HG02973 (cell line): ENCODE data around the gene NF1.
"Not testable (repeated sequence)": the region's sequence is repeated elsewhere in the genome, so short reads cannot be mapped to it uniquely, and the experiment has no call there.

Source experiments
- ATAC-seq: cut with Tn5 transposase; IDR thresholded peaks from one replicate; pipeline ENCODE4 v1.9.1; 2021; ENCODE audit warnings: moderate library complexity; ENCODE audit not compliant: unreplicated experiment

The NF1 gene

DNA sequence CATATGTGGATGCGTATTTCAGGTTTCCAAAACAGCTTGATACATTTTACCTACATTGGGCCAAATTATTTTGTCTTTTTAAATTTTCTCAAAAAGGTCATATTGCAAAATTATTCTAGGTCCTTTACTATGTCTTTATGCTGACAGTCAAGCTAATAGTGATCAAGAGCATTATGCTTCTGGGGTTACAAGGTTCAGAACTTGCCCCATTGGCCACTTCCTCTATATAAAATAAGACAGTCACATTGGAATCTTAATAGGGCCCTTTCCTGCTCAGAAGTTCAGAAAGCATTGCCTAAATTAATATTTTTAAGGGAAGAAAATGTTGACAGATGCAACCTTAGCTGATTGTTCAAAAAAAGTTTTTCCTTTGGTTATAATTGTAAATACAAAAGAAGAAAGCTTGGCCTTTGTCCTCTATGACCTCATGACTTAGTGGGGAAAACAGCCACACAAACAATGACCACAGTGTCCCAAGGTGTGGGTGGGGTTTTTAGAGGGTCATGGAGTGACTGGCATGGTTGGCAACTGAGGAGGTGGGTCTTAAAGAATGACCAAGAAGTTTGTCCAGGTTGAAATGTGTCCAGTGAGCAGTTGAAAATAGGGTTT, 284.9 kb downstream of the NF1 start:
- ATAC-seq: no peak

DNA sequence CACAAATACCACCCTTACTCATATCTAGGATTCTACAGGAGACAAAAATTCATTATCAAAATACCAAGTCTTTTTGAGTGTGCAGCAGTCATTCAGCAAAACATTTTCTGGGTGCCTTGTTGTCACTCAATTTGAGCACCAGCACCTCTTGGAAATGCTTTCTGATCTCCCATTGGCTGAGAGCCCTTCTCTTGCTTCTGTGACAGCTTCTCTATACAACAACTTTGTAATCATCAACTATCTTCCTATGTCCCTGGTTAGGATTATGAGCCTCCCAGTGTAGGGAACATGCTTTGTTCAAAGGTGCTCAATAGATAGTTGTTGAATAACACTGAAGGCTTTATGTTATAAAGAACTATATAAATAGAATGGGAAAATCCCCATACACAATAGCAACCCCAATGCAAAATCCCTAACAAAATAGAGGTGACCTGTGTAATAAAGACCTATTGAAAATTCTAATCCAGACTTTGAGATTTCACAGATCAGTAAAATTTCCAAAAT, 286.4 kb downstream of the NF1 start:
- ATAC-seq: no peak

DNA sequence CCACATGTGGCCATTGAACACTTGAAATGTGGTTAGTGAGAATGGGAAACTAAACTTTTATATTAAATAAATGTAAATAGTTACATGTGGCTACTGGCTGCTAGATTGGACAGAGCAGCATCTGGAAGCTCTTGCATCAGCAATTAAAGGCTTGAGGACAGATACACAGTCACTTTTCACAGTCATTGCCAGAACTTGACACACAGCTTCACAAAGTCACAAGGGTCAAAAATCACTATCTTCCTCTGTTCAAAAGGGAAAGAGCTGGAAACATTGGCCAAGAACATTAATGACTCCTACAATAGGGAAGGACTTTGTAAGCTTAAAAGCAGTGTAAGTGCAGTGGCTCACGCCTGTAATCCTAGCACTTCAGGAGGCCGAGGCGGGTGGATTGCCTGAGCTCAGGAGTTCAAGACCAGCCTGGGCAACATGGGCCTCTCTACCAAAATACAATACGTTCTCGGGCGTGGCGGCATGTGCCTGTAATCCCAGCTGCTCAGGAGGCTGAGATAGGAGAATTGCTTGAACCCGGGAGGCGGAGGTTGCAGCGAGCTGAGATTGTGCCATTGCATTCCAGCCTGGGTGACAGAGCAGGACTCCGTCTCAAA, 288.0 kb downstream of the NF1 start:
- not testable (repeated sequence) for ATAC-seq

DNA sequence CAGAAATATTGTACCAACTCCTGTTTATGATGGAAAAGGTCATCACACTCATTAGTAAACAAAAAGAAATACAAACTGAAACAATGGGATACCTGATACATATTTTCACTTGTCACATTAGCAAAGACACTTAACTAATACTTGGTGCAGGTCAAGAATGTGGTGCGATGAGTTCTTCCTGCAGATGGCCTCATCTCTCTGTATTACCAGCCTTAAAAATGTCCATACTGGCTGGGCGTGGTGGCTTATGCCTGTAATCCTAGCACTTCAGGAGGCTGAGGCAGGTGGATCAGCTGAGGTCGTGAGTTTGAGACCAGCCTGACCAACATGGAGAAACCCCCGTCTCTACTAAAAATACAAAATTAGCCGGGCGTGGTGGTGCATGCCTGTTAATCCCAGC, 288.7 kb downstream of the NF1 start:
- ATAC-seq: not testable (repeated sequence)

DNA sequence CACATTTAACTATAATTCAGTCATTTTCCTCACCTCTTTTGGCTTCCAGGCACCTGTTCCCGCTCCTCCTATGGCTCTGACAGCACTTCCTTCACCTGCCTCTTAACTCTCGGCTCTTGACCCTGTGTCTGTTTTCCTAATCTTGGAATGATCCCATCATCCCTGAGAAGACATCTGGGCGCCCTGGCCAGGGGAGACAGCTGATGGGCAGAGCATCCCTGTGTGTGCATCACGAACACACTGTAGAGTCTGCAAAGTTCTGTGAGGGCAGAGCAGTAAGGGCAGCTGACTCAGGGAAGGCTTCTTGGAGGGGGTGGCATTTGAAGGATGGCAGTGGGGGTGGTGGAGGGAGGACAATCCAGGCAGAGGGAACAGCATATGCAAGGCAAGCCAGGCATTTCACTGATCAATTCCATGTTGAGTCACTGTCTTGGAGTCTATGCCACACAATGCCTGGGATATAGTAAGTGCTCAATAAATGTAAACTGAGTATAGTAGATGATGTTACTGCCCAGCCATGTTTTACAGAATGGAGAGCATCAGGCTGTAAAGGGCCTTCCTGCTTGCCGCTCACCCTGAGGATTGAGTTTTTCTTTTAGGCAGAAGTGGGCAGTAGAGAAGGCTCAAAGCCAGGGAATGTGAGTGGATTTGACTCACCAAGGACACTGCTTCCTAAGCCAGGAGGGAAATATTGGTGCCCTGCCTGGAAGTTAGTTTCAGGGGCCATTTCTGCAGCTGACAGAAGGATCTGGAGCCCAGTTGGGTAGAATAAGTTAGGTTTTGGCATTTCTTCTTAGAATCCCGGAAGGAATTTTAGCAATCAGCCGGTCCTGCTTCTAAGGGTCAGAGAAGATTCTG, 290.9 kb downstream of the NF1 start:
- ATAC-seq: no peak

DNA sequence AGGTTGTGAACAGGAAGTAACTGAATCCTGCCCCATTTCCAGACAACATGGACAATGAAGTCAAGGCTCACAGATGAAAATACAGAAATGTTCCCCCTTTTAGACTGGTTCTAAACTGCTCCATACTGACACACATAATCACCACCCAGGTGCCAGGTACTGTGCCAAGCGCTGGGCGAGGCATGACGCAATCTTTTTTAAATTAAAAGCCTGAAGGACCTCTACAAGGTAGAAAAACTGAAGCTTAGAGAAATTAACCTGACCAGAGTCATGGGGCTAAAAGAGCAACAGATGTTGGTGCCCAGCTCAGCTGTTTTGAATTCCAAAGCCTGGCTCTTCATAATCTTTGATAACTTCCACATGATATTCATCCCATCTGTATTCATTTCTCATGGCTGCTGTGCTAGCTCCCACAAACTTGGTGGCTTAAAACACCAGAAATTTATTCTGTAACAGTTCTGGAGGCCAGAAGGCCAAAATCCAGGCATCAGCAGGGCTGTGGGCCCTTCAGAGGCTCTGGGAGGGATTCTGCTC, 291.8 kb downstream of the NF1 start:
- ATAC-seq: no peak

DNA sequence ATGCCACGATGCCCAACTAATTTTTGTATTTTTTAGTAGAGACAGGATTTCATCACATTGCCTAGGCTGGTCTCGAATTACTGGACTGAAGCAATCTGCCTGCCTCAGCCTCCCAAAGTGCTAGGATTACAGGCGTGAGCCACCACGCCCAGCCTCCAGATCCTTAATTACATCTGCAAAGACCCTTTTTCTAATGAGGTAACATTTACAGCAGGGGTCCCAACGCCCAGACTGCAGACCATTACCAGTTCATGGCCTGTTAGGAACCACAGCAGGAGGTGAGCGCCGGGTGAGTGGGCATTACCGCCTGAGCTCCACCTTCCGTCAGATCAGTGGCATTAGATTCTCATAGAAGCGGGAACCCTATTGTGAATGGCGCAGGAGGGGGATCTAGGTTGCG, 292.7 kb downstream of the NF1 start:
- ATAC-seq: no peak

DNA sequence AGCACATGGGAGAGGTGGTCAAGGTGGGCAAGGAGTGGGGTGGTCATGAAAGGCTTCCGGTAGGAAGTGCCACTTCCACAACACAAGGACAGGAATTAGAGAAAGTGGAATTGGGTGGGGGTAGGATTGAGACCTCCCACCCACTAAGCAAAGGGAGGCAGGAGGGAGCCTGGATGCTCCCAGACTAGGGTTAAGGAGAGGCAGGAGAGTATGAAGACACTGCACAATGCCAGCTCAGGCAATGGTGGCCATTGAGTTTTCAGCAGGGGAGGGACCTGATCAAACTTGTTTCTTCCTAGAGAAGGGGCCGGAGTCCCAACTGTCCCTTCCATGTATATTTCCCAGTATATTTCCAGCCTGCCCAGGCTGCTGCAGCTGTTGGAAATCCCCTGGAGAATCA, 293.6 kb downstream of the NF1 start:
- no peak for ATAC-seq

DNA sequence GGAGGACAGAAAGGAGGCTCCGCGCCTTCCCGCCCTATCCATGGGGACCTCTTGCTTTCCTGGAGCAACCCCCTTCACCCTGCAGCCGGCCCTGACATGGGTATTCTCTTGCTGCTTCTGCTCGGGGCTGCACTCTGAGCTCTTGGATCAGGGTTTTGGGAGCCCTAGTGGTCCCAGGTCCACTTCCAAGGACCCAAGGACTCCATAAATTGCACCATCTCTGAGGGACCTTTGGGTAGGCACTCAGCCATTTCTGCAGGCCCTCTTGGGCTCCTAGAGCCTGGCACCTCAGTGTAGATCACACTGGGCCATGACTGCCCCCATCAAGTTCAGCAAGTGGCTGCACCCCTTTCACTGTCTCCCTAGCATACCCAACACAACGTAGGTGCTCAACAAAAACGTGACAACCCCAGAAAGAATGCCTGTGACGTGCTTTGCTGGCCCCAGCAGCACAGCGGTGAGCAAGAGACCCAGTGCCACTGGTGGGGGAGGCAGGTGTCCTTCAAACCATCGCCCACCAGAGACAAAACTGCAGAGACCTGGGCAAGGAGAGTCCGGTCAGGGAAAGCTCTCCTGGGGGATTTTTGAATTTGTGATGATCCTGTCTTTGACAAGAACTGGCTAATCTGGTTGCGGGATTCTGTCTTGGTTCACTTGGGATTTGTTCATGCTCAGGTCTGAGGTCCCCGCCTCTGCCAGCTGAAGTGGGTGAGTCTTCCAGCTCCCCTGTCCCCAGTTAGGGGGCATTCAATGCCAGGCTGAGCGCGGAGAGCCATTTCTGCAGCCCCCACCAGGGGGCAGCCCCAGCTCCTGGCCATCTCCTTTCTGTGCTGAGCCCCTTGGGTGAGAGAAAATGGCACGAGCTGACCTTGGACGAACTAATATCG, 294.2 kb downstream of the NF1 start:
- no peak for ATAC-seq

DNA sequence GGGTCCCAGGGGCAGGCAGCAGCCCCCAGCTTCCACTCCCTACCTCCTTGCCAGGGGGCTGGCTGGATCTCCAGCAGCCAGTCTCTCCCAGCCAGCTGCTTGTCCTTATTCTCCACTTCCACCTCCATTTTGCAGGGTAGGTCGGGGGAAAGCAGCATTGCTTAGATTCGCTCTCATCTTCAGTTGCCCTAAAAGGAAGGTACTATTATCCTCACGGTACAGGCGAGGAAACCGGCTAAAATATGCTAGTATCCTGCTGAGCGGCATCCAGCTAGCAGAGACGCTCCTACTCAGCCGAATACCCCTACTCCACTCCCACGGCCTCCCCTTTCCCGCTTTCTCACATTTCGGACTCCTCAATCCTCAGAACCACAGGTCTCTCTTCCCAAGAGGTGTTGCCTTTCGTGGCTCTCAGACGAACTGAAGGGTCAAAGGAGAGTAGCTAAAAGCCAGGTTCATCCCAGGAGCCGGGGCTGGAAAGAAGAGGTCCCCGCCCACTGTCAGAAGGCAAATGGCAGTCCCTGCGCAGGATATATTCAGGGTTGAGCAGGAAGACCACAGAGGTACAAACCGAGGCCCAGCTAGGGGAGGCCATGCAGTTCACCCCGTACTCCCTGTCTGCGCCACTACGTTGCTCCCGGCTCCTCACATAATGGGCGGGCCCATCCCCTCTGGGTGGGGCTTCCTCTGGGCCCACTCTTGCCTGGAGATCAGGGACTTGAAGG, 295.0 kb downstream of the NF1 start:
- ATAC-seq: no peak

DNA sequence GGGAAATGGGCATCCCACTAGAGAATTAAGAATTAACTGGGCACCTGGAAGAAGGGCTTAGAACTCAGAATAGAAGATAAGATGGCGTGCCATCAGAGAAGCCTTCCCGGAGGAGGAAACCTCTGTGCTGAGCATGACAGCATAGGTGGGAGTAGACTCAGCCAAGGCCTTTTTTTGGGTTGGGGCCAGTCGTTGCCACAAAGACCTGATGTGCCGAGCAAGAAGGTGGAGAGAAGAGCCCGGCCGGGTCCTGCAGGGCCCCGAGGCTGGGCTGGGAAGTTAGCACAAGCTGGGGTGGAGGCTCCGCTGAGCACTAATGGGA, 295.6 kb downstream of the NF1 start:
- no peak for ATAC-seq

DNA sequence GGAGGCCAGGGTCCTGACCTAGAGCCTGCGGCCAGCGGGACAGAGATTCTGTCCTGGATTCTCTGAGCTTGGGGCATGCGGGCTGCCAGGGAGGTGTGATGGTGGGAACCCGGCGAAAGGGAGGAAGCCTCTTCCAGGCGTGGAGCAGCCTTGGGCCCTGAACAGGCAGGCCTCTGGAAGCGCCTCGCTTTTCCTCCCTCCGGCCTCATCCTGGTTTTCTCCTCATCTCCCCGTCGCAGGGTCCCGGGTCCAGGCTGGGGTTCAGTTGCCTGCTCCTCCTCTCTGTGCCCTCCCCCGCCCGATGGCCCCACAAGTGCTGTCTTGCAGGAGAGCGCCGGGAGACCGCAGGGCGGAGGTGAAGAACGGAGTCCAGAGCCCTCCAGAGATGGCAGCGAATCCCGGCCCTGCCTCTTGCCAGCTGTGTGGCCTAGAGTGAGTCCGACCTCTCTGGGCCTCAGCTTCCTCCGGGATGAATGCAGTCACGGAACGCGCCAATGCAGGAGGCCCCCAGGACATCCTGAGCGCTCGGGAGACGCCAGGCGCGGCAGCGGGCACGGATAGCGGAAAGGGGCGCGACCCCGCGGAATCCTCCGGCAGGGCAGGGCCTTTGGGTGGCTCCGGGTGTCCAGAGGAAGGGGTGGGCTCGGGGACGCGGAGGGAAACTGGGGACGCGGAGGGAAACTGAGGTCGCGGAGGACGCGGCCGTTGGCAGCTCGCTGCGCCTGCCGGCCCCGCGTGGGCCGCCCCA, 296.1 kb downstream of the NF1 start:
- no peak for ATAC-seq

DNA sequence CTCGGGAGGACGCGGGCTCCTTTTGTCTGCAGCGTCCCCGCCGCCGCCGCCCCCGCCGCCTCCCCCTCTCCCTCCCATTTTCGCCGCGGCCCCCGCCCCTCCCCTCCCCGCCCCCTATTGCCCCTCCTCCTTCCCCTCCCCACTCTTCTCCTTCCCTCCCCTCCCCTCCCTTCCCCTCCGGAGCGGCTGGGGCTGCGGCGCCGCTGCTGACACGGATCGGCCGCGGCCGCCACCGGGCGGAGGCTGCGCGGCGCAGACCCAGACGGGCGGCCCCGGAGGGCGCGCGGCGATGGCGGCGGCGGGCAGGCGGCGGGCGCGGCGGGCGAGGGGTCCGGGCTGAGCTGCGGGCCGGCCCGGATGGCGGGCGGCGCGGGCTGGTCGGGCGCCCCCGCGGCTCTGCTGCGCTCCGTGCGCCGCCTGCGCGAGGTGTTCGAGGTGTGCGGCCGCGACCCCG, 296.7 kb downstream of the NF1 start, which contains the start of gene RAB11FIP4:
Gene RAB11FIP4, plus strand, starts transcription at position 180 of the 454 bp plus-strand sequence. Its CDS starts 178 bp downstream, at position 358.
- ATAC-seq: no peak

DNA sequence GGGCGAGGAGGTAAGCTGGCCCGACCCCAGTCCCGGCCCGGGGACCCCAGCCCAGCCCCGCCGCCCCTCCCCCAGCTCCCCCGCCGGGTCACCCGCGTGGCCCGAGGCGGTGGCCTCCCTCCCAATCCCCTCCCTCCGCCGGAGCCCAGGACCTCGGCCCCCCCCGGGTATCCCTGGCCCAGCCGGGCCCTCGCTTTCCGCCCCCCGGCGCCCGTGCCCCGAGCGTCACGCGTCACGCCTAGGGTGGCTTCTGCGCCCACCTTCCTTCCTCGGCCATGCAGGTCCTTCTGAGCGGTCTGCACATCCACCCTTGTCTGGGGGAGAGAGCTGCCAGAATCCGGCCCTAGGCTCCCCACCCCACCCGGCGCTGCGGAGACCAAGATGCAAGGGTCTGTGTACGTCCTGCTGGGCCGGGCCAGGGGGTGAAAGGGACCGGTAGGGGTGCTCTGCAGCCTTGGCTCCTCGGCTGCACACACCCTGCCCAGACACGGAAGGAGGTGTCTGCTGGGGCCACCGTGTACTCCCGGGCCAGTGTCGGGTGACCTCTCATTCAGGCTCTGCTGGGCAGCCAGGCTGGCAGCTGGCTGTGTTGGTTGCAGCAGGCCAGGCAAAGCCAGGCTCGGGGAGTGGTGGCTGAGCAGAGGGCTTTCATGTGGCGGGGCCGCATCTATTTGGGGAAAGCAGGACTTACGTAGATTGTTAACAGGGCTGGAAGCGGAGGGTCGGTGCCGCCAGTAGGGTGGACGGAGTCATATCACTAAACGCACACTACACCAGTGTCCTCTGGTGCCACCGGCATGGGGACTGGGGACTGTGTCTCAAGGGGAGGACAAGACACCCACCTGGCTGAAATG, 297.5 kb downstream of the NF1 start:
- ATAC-seq: no peak

DNA sequence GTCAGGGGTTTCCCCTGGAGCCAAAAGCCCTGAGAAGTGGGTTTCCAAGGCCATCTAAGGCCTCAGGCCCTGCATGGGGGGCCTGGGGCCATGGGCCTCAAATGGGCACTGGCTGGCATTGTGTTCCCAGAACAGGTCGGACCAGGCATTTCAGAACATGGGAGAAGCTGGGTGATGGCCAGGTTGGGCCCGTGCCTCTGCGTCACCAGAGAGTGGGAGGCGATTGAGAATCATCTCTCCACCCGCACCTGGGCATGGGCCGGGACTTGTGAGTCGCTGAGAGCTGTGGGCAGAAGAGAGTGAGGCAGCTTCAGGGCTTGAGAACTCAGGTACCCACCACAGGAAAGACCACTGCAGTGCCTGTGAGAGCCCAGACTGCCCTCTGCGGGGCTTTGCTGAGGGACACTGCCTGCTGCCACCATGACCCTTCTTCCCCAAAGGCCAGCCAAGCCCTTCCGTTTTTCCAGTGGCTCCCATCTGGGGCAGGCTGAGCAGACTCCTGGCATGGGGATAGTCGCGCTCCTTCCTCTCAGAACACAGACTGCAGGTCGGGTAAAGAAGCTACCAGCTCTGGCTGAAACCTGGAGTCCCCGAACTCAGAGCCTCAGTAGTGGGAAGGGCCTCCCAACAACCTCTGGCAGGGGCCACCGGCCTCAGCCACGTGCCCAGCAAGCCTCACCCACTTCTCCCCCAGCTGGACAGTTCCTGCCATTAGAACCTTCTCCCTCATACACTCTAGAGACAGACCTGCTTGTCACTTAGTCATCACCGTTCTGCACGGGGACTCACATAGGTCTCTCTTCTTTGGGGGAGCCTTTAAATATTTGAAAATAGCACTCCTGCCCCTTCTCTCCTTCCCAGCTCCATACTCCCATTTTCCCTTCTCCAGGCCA, 298.3 kb downstream of the NF1 start:
- ATAC-seq: no peak

DNA sequence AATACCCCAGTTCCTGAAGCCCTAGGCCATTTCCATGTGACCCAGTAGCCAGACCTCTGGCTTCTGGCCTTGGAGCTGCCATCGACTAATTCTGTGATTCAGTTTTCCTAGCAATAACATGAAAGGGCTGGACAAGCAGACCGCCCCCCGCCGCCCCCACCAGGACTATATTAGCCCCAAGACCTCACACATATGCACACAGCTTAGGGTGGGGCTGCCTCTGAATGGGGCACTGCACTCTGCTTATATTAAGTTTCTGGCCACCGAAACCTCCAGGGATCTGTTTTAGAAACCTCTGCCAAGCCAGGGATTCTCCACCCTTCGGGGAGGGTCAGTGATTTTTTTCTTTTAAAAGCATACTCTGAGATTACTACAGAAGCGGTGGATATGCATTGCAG, 299.0 kb downstream of the NF1 start:
- no peak for ATAC-seq

DNA sequence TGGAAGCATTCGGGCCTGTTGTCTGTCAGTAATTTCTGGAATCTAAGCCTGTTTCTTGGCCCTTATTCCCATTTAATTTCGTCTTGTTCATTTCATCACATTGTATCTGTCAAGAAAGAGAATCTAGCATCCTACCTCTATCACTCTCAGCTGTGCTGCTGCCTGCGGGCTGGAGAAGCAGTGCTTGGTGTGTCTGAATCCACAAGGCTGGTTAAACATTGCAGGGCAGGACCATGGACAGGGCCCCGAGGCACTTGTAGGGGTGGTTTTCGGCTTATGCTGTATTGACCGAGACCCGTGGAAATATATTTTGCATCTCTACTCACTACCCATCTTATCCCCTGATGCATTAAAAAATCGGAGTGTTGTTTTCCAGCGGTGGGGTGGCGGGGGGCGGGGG, 299.8 kb downstream of the NF1 start:
- no peak for ATAC-seq
